Osteocyte (in vitro differentiated cells): Measurements from ENCODE around the gene CACNA1D. TPM values are rescaled to one million over a fixed set of nuclear protein-coding genes. Genes with fewer than 3 reads are reported as not detected.

ENCODE experiments used
- DNase-seq: peaks from one replicate; pipeline ENCODE4 v3.0.0; 2021; ENCODE audit warnings: mixed read lengths; ENCODE audit not compliant: unreplicated experiment; ENCODE audit errors: extremely low spot score
- H3K27ac Mint-ChIP-seq: one replicate; pipeline ENCODE4 v1.8.0; 2021; ENCODE audit warnings: mild to moderate bottlenecking, mixed read lengths; ENCODE audit not compliant: unreplicated experiment
- H3K27me3 Mint-ChIP-seq: one replicate; pipeline ENCODE4 v1.8.0; 2021; ENCODE audit warnings: mixed read lengths; ENCODE audit not compliant: unreplicated experiment
- H3K36me3 Mint-ChIP-seq: one replicate; pipeline ENCODE4 v1.8.0; 2021; ENCODE audit warnings: mixed read lengths; ENCODE audit not compliant: unreplicated experiment
- H3K4me1 Mint-ChIP-seq: one replicate; pipeline ENCODE4 v1.8.0; 2021; ENCODE audit warnings: mixed read lengths; ENCODE audit not compliant: unreplicated experiment
- H3K4me3 Mint-ChIP-seq: one replicate; pipeline ENCODE4 v1.8.0; 2021; ENCODE audit warnings: mild to moderate bottlenecking, moderate library complexity, mixed read lengths; ENCODE audit not compliant: unreplicated experiment
- H3K9me3 Mint-ChIP-seq: one replicate; pipeline ENCODE4 v1.8.0; 2021; ENCODE audit warnings: mixed read lengths; ENCODE audit not compliant: unreplicated experiment
- total RNA-seq: library from RNA; stranded (reverse); gene quantifications from 2 replicates; pipeline ENCODE4 v1.2.1, GENCODE V29; 2021
- TF ChIP-seq, protein P1 (sequence below): fragments of 200-600 bp; sonication (generic); IDR thresholded peaks from 2 replicates; pipeline ENCODE4 v1.5.0; 2021; ENCODE audit warnings: antibody characterized with exemption, mild to moderate bottlenecking, moderate library complexity

The CACNA1D gene
- total RNA-seq, 1 donor from 2014 or later: 0.48 TPM

GRCh38 chr3:53645754-53646153, 151.3 kb downstream of the CACNA1D start:
- DNase-seq: no peak
- Mint-ChIP-seq H3K27ac (no peak overlapping the region), H3K4me3 (no peak overlapping the region), H3K4me1 (no peaks in the 10 kb centered on the region), H3K27me3 (peaks cover 15% of the 10 kb centered on the region), H3K36me3 (no peaks in the 10 kb centered on the region), H3K9me3 (no peaks in the 10 kb centered on the region)
- TF ChIP-seq, protein P1, sequence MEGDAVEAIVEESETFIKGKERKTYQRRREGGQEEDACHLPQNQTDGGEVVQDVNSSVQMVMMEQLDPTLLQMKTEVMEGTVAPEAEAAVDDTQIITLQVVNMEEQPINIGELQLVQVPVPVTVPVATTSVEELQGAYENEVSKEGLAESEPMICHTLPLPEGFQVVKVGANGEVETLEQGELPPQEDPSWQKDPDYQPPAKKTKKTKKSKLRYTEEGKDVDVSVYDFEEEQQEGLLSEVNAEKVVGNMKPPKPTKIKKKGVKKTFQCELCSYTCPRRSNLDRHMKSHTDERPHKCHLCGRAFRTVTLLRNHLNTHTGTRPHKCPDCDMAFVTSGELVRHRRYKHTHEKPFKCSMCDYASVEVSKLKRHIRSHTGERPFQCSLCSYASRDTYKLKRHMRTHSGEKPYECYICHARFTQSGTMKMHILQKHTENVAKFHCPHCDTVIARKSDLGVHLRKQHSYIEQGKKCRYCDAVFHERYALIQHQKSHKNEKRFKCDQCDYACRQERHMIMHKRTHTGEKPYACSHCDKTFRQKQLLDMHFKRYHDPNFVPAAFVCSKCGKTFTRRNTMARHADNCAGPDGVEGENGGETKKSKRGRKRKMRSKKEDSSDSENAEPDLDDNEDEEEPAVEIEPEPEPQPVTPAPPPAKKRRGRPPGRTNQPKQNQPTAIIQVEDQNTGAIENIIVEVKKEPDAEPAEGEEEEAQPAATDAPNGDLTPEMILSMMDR: no peak

- no peak overlapping the region for H3K27ac Mint-ChIP-seq
- TF ChIP-seq, protein P1: no peak
- H3K27me3 Mint-ChIP-seq: peaks cover 15% of the 10 kb centered on the region
- no peaks in the 10 kb centered on the region for H3K9me3 Mint-ChIP-seq
- H3K4me3 Mint-ChIP-seq: no peak overlapping the region
- no peaks in the 10 kb centered on the region for H3K4me1 Mint-ChIP-seq
- DNase-seq: no peak
- no peaks in the 10 kb centered on the region for H3K36me3 Mint-ChIP-seq
These were observed 152.3 kb downstream of the CACNA1D start for GRCh38 chr3:53646723-53647122.

- Mint-ChIP-seq H3K4me3 (no peak overlapping the region), H3K36me3 (no peaks in the 10 kb centered on the region), H3K27me3 (peaks cover 13% of the 10 kb centered on the region), H3K9me3 (peaks cover 7% of the 10 kb centered on the region), H3K27ac (no peak overlapping the region), H3K4me1 (no peaks in the 10 kb centered on the region)
- no peak for DNase-seq
- TF ChIP-seq, protein P1: no peak
These were observed 155.4 kb downstream of the CACNA1D start for GRCh38 chr3:53649816-53650215.

DNA sequence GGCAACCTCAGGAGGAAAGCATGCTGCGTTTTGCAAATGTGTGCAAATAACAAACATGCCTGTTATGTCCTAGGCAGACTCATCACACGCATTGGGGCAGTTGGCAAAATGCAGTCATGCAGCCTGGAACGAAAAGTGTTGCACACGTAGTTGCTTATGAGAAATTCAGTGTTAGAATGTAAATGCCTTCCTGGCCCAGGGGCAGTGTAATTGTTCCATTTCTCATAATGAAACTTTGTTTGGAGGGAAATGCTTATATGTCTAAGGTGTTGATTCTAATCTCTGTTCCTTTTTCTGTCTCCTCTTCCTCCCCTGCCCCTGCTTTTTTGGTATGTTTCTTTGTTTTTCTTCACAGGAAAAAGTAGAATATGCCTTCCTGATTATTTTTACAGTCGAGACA, 156.0 kb downstream of the CACNA1D start:
- Mint-ChIP-seq H3K4me3 (no peak overlapping the region), H3K9me3 (peaks cover 7% of the 10 kb centered on the region), H3K36me3 (no peaks in the 10 kb centered on the region), H3K27ac (no peak overlapping the region), H3K27me3 (peaks cover 13% of the 10 kb centered on the region), H3K4me1 (no peaks in the 10 kb centered on the region)
- no peak for DNase-seq
- TF ChIP-seq, protein P1: no peak

- TF ChIP-seq, protein P1: no peak
- H3K27ac Mint-ChIP-seq: no peak overlapping the region
These were observed 156.7 kb downstream of the CACNA1D start for GRCh38 chr3:53650928-53651661.

More at GRCh38 chr3:53650928-53651661, 156.7 kb downstream of the CACNA1D start:
- Mint-ChIP-seq H3K27me3 (peaks cover 10% of the 10 kb centered on the region), H3K9me3 (peaks cover 7% of the 10 kb centered on the region), H3K4me1 (no peaks in the 10 kb centered on the region), H3K4me3 (no peak overlapping the region), H3K36me3 (no peaks in the 10 kb centered on the region)
- DNase-seq: no peak
